H9 (cell line): ENCODE data around the gene TRAF3. TPM values are rescaled to one million over a fixed set of nuclear protein-coding genes. Genes with fewer than 3 reads are reported as not detected.

Experiments
- DNase-seq: peaks from one replicate; pipeline ENCODE4 v3.0.0-alpha.2; 2017
- H2AFZ ChIP-seq: one replicate; pipeline ENCODE4 v1.6.1; 2013; ENCODE audit warnings: mild to moderate bottlenecking, low read length, control low read depth, moderate library complexity
- H2AK5ac ChIP-seq: 2 replicates; pipeline ENCODE4 v1.6.1; 2013; ENCODE audit warnings: low read length, control low read depth, mixed read lengths; ENCODE audit not compliant: insufficient read length
- H2BK120ac ChIP-seq: one replicate; pipeline ENCODE4 v1.6.1; 2013; ENCODE audit warnings: low read depth, mild to moderate bottlenecking, low read length, control low read depth, inconsistent platforms; ENCODE audit not compliant: poor library complexity, severe bottlenecking
- H2BK12ac ChIP-seq: 2 replicates; pipeline ENCODE4 v1.6.1; 2013; ENCODE audit warnings: low read length, control low read depth, mixed read lengths, low read depth; ENCODE audit not compliant: insufficient read length
- H2BK15ac ChIP-seq: 2 replicates; pipeline ENCODE4 v1.6.1; 2013; ENCODE audit warnings: low read depth, low read length, control low read depth
- H2BK20ac ChIP-seq: one replicate; pipeline ENCODE4 v1.6.1; 2013; ENCODE audit warnings: low read depth, mild to moderate bottlenecking, low read length, control low read depth, inconsistent platforms; ENCODE audit not compliant: poor library complexity, severe bottlenecking
- H2BK5ac ChIP-seq: 2 replicates; pipeline ENCODE4 v1.6.1; 2013; ENCODE audit warnings: low read length, control low read depth, mixed read lengths; ENCODE audit not compliant: insufficient read length
- H3K14ac ChIP-seq: 2 replicates; pipeline ENCODE4 v1.6.1; 2013; ENCODE audit warnings: low read length, control low read depth; ENCODE audit not compliant: insufficient read depth
- H3K18ac ChIP-seq: 2 replicates; pipeline ENCODE4 v1.6.1; 2013; ENCODE audit warnings: low read depth, mild to moderate bottlenecking, mixed read lengths, low read length, control low read depth; ENCODE audit not compliant: insufficient read length
- H3K23ac ChIP-seq: 2 replicates; pipeline ENCODE4 v1.6.1; 2013; ENCODE audit warnings: low read length, control low read depth, mixed read lengths, low read depth; ENCODE audit not compliant: insufficient read length
- H3K23me2 ChIP-seq: 2 replicates; pipeline ENCODE4 v1.6.1; 2013; ENCODE audit warnings: low read depth, mild to moderate bottlenecking, mixed read lengths, low read length, control low read depth; ENCODE audit not compliant: insufficient read length, poor library complexity, severe bottlenecking
- H3K27ac ChIP-seq: 2 replicates; pipeline ENCODE4 v1.5.1; 2013; ENCODE audit warnings: low read length, control low read depth, mixed read lengths, low read depth; ENCODE audit not compliant: insufficient read length
- H3K27me3 ChIP-seq: 2 replicates; pipeline ENCODE4 v1.6.1; 2013; ENCODE audit warnings: low read length, control low read depth, inconsistent platforms; ENCODE audit not compliant: insufficient read depth
- H3K4ac ChIP-seq: 2 replicates; pipeline ENCODE4 v1.6.1; 2013; ENCODE audit warnings: low read depth, mild to moderate bottlenecking, control low read depth, inconsistent platforms, low read length, moderate library complexity
- H3K4me1 ChIP-seq: 2 replicates; pipeline ENCODE4 v1.6.1; 2013; ENCODE audit warnings: low read length, control low read depth, inconsistent platforms; ENCODE audit not compliant: insufficient read depth
- H3K4me2 ChIP-seq: 2 replicates; pipeline ENCODE4 v1.6.1; 2013; ENCODE audit warnings: low read length, control low read depth, mixed read lengths; ENCODE audit not compliant: insufficient read length, insufficient read depth
- H3K56ac ChIP-seq: 2 replicates; pipeline ENCODE4 v1.6.1; 2013; ENCODE audit warnings: low read depth, mild to moderate bottlenecking, mixed read lengths, low read length, control low read depth; ENCODE audit not compliant: insufficient read length
- H3K79me1 ChIP-seq: 2 replicates; pipeline ENCODE4 v1.6.1; 2013; ENCODE audit warnings: low read depth, mild to moderate bottlenecking, moderate library complexity, low read length, control low read depth, inconsistent platforms; ENCODE audit not compliant: insufficient read depth, poor library complexity, severe bottlenecking
- H3K79me2 ChIP-seq: 2 replicates; pipeline ENCODE4 v1.6.1; 2013; ENCODE audit warnings: low read length, control low read depth, inconsistent platforms; ENCODE audit not compliant: insufficient read depth
- H3K9ac ChIP-seq: 2 replicates; pipeline ENCODE4 v1.6.1; 2013; ENCODE audit warnings: low read length, control low read depth, mixed read lengths; ENCODE audit not compliant: insufficient read length; ENCODE audit errors: extremely low read depth
- H3K9me3 ChIP-seq: one replicate; pipeline ENCODE4 v1.6.1; 2013; ENCODE audit warnings: low read depth, low read length, inconsistent platforms; ENCODE audit not compliant: control insufficient read depth
- H3T11ph ChIP-seq: one replicate; pipeline ENCODE4 v1.6.1; 2013; ENCODE audit warnings: mild to moderate bottlenecking, low read length, control low read depth, inconsistent platforms
- H4K20me1 ChIP-seq: one replicate; pipeline ENCODE4 v1.6.1; 2013; ENCODE audit not compliant: control insufficient read depth, insufficient read length, insufficient read depth
- H4K5ac ChIP-seq: 2 replicates; pipeline ENCODE4 v1.6.1; 2013; ENCODE audit warnings: low read depth, mild to moderate bottlenecking, mixed read lengths, low read length, control low read depth; ENCODE audit not compliant: insufficient read length
- H4K8ac ChIP-seq: replicated peaks from 2 replicates; pipeline ENCODE4 v1.6.1; 2013; ENCODE audit warnings: low read length, control low read depth, mixed read lengths, low read depth; ENCODE audit not compliant: insufficient read length
- H4K91ac ChIP-seq: 2 replicates; pipeline ENCODE4 v1.6.1; 2013; ENCODE audit warnings: low read depth, mild to moderate bottlenecking, moderate library complexity, mixed read lengths, low read length, control low read depth; ENCODE audit not compliant: insufficient read length
- H3K27ac Mint-ChIP-seq, 3 experiments: 2 replicates in 2 of 3; 3 replicates in 1 of 3; pipeline ENCODE4 v1.8.0; 2020 to 2021; ENCODE audit warnings: mixed read lengths in 3 of 3, mild to moderate bottlenecking in 1 of 3, moderate library complexity in 1 of 3
- H3K27me3 Mint-ChIP-seq: 2 replicates; pipeline ENCODE4 v1.8.0; 2021; ENCODE audit warnings: low read depth, mild to moderate bottlenecking, moderate library complexity, mixed read lengths
- H3K36me3 Mint-ChIP-seq, 3 experiments: 2 replicates in 2 of 3; 3 replicates in 1 of 3; pipeline ENCODE4 v1.8.0; 2020 to 2021; ENCODE audit warnings: low read depth in 3 of 3, mixed read lengths in 3 of 3; ENCODE audit not compliant: insufficient read depth in 1 of 3
- H3K4me1 Mint-ChIP-seq, 2 experiments: 2 replicates each; pipeline ENCODE4 v1.8.0; 2020; ENCODE audit warnings: mixed read lengths in 2 of 2
- H3K4me3 Mint-ChIP-seq, 2 experiments: 2 replicates in 1 of 2; 3 replicates in 1 of 2; pipeline ENCODE4 v1.8.0; 2020 to 2021; ENCODE audit warnings: mild to moderate bottlenecking in 2 of 2, mixed read lengths in 2 of 2, moderate library complexity in 1 of 2
- H3K9me3 Mint-ChIP-seq, 2 experiments: 2 replicates in 1 of 2; 3 replicates in 1 of 2; pipeline ENCODE4 v1.8.0; 2020; ENCODE audit warnings: mild to moderate bottlenecking in 2 of 2, mixed read lengths in 2 of 2, moderate library complexity in 1 of 2
- WGBS: extraction: QIAGEN DNeasy Blood & Tissue Kit; methylation state at CpG from one replicate; pipeline ENCODE4 v1.1.7; 2013; ENCODE audit warnings: missing lambda C conversion rate, low lambda C conversion rate, mixed read lengths; ENCODE audit not compliant: insufficient read length; ENCODE audit errors: extremely low coverage; 5-methylcytosine and 5-hydroxymethylcytosine counted together
- total RNA-seq: library from RNA; stranded (reverse); gene quantifications from 2 replicates; pipeline ENCODE4 v1.2.1, GENCODE V29; 2021
- TF ChIP-seq, protein P1 (sequence below): fragments of 200-600 bp; sonication (generic); conservative IDR thresholded peaks from 3 replicates; pipeline ENCODE4 v1.8.0; 2021; ENCODE audit warnings: antibody characterized with exemption, mild to moderate bottlenecking

The TRAF3 gene
- total RNA-seq, 1 experiment from 2014 or later: 9.6 TPM

DNA sequence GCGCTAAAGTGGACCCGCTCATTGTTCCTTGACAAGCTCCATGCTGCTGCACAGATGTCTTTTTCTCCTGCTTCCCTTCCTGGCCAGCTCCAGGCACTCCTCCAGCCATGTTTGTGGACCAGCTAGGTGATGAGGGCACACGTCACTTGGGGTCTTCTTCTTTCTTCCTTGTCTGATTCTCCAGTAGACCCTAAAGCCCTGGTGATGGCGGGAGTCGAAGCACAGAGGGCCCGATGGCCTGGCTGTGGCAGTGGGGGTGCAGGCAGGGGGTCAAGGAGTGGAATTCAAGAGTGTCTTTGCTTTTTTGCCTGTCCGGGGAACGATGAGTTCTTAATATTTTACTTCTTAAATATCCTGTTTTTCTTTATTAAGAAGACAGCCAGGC is 122.3 kb downstream of the TRAF3 start:
- Histone ChIP-seq H3K23ac (no peak overlapping the region), H3K18ac (no peak overlapping the region), H3K14ac (no peak overlapping the region), H4K91ac (no peak overlapping the region), H3K9ac (no peak overlapping the region), H2BK5ac (no peak overlapping the region), H2AK5ac (no peak overlapping the region), H3K4me2 (no peak overlapping the region), H3K27me3 (no peaks in the 10 kb centered on the region), H2BK20ac (no peak overlapping the region), H4K20me1 (no peaks in the 10 kb centered on the region), H2BK120ac (no peak overlapping the region), H3K56ac (no peak overlapping the region), H4K8ac (no peak overlapping the region), H2BK12ac (no peak overlapping the region), H2AFZ (no peak overlapping the region), H3K79me1 (no peaks in the 10 kb centered on the region), H2BK15ac (no peak overlapping the region), H3K27ac (no peak overlapping the region), H3K9me3 (no peaks in the 10 kb centered on the region), H3K79me2 (no peaks in the 10 kb centered on the region), H4K5ac (no peak overlapping the region), H3K4ac (no peak overlapping the region), H3T11ph (no peak overlapping the region), H3K4me1 (no peaks in the 10 kb centered on the region), H3K23me2 (no peaks in the 10 kb centered on the region)
- peaks cover 2 to 4% of the 10 kb centered on the region in 2 experiments; a peak in 3 of 4 replicates for H3K4me1 Mint-ChIP-seq
- TF ChIP-seq, protein P1, sequence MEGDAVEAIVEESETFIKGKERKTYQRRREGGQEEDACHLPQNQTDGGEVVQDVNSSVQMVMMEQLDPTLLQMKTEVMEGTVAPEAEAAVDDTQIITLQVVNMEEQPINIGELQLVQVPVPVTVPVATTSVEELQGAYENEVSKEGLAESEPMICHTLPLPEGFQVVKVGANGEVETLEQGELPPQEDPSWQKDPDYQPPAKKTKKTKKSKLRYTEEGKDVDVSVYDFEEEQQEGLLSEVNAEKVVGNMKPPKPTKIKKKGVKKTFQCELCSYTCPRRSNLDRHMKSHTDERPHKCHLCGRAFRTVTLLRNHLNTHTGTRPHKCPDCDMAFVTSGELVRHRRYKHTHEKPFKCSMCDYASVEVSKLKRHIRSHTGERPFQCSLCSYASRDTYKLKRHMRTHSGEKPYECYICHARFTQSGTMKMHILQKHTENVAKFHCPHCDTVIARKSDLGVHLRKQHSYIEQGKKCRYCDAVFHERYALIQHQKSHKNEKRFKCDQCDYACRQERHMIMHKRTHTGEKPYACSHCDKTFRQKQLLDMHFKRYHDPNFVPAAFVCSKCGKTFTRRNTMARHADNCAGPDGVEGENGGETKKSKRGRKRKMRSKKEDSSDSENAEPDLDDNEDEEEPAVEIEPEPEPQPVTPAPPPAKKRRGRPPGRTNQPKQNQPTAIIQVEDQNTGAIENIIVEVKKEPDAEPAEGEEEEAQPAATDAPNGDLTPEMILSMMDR: no peak
- H3K9me3 Mint-ChIP-seq: no peaks in the 10 kb centered on the region
- no peaks in the 10 kb centered on the region; the same call in 1 of the 2 replicates for H3K27me3 Mint-ChIP-seq
- no peak for DNase-seq
- no peak overlapping the region for H3K4me3 Mint-ChIP-seq
- H3K27ac Mint-ChIP-seq: peak overlapping the region; percentile 12 to 87 (median 82); a peak in 3 of 7 replicates
- H3K36me3 Mint-ChIP-seq: peaks cover 3 to 8% (median 7%) of the 10 kb centered on the region in 3 experiments; a peak in 6 of 7 replicates
- no CpG with 5 or more reads among the region's 8 CpGs for WGBS
